GM12872 (cell line): Measurements from ENCODE around the gene TNKS1BP1.

ENCODE experiments used
- CTCF ChIP-seq: IDR thresholded peaks from 3 replicates; pipeline ENCODE4 v1.5.1; 2011; ENCODE audit warnings: low read depth, mild to moderate bottlenecking, low read length, moderate library complexity; ENCODE audit not compliant: insufficient read depth

Gene TNKS1BP1

GRCh38 chr11:57363131-57364080, 38.7 kb upstream of the TNKS1BP1 start:
- TF ChIP-seq CTCF, result no peak

- TF ChIP-seq CTCF, result no peak
Measured at GRCh38 chr11:57361926-57362325, 37.2 kb upstream of the TNKS1BP1 start.

GRCh38 chr11:57360991-57361390, 36.2 kb upstream of the TNKS1BP1 start:
- no peak for TF ChIP-seq CTCF

- no peak for TF ChIP-seq CTCF
Measured at GRCh38 chr11:57359896-57360690, 35.3 kb upstream of the TNKS1BP1 start.

GRCh38 chr11:57359396-57359795, 34.6 kb upstream of the TNKS1BP1 start:
- TF ChIP-seq CTCF, result no peak

- TF ChIP-seq CTCF, result no peak
Measured at GRCh38 chr11:57358991-57359390, 34.2 kb upstream of the TNKS1BP1 start.

- no peak for TF ChIP-seq CTCF
Measured at GRCh38 chr11:57358543-57358961, 33.8 kb upstream of the TNKS1BP1 start.
